22Rv1 (cell line): Measurements from ENCODE around the gene ITPKB.

Experiments
- H3K27ac ChIP-seq: fragments of 450-650 bp; 2 replicates; pipeline ENCODE4 v1.5.1; 2017
- CTCF ChIP-seq: fragments of 450-650 bp; IDR thresholded peaks from 2 replicates; pipeline ENCODE4 v1.5.1; 2017; ENCODE audit warnings: mild to moderate bottlenecking
- ZFX ChIP-seq: fragments of 450-650 bp; IDR thresholded peaks from 2 replicates; pipeline ENCODE4 v1.6.1; 2017; ENCODE audit warnings: antibody characterized with exemption, borderline replicate concordance

ITPKB gene

GRCh38 chr1:226699166-226699565 is 39.9 kb downstream of the ITPKB start:
- TF ChIP-seq CTCF (no peak), ZFX (no peak)
- H3K27ac ChIP-seq, result no peak overlapping the region

GRCh38 chr1:226698659-226699058 is 40.4 kb downstream of the ITPKB start:
- peak overlapping the region; percentile 28 for H3K27ac ChIP-seq
- no peak for TF ChIP-seq ZFX
- no peak for TF ChIP-seq CTCF

GRCh38 chr1:226697929-226698544 is 41.0 kb downstream of the ITPKB start:
- TF ChIP-seq ZFX, result no peak
- TF ChIP-seq CTCF, result no peak
- peak overlapping the region; percentile 28 for H3K27ac ChIP-seq

- H3K27ac ChIP-seq, result peak overlapping the region; percentile 28
Measured at GRCh38 chr1:226697151-226697928, 41.7 kb downstream of the ITPKB start.

GRCh38 chr1:226696547-226696946 is 42.5 kb downstream of the ITPKB start:
- no peak for TF ChIP-seq CTCF
- TF ChIP-seq ZFX, result no peak
- H3K27ac ChIP-seq, result no peak overlapping the region

More at GRCh38 chr1:226697151-226697928, 41.7 kb downstream of the ITPKB start:
- TF ChIP-seq ZFX (no peak), CTCF (no peak)

- TF ChIP-seq ZFX (no peak), CTCF (no peak)
- no peak overlapping the region for H3K27ac ChIP-seq
Measured at GRCh38 chr1:226695335-226695900, 43.7 kb downstream of the ITPKB start.

- no peak overlapping the region for H3K27ac ChIP-seq
- TF ChIP-seq ZFX, result no peak
- TF ChIP-seq CTCF, result no peak
Measured at GRCh38 chr1:226692823-226693222, 46.3 kb downstream of the ITPKB start.
